SU-DHL-6 (cell line): ENCODE measurements around the gene ATP11C.

Source experiments
- H2AFZ ChIP-seq: fragments of 200-600 bp; sonication (generic); 2 replicates; pipeline ENCODE4 v1.6.1; 2014; ENCODE audit warnings: low read depth, mild to moderate bottlenecking, moderate library complexity, mixed read lengths, antibody characterized with exemption, low read length; ENCODE audit not compliant: severe bottlenecking
- H3F3A ChIP-seq: fragments of 200-600 bp; shearing (Covaris generic); 2 replicates; pipeline ENCODE4 v1.6.0; 2016; ENCODE audit warnings: antibody characterized with exemption, mild to moderate bottlenecking; ENCODE audit not compliant: insufficient read depth
- H3K27ac ChIP-seq: fragments of 200-600 bp; sonication (generic); 2 replicates; pipeline ENCODE4 v1.5.1; 2016; ENCODE audit warnings: low read depth, mild to moderate bottlenecking, low read length, moderate library complexity, mixed read lengths
- H3K27me3 ChIP-seq: fragments of 200-600 bp; sonication (generic), shearing (Covaris generic); 2 replicates; pipeline ENCODE4 v1.6.0; 2014; ENCODE audit warnings: mild to moderate bottlenecking, low read length
- H3K36me3 ChIP-seq: fragments of 200-600 bp; sonication (generic); 2 replicates; pipeline ENCODE4 v1.6.1; 2014; ENCODE audit warnings: mild to moderate bottlenecking, low read length, mixed read lengths
- H3K4me2 ChIP-seq: fragments of 300-600, 200-600 bp; shearing (Covaris generic), sonication (generic); 2 replicates; pipeline ENCODE4 v1.6.0; 2014; ENCODE audit warnings: low read length, low read depth, mild to moderate bottlenecking; ENCODE audit not compliant: poor library complexity, severe bottlenecking
- H3K4me3 ChIP-seq: fragments of 200-600 bp; sonication (generic); 2 replicates; pipeline ENCODE4 v1.5.1; 2014; ENCODE audit warnings: antibody characterized with exemption, low read length, mild to moderate bottlenecking, mixed read lengths; ENCODE audit not compliant: insufficient read depth, poor library complexity, severe bottlenecking
- H3K79me2 ChIP-seq: fragments of 200-600 bp; sonication (generic); 2 replicates; pipeline ENCODE4 v1.6.1; 2014; ENCODE audit warnings: mild to moderate bottlenecking, low read length, moderate library complexity; ENCODE audit not compliant: insufficient read depth
- H3K9ac ChIP-seq: fragments of 200-600 bp; sonication (generic); 2 replicates; pipeline ENCODE4 v1.7.0; 2014; ENCODE audit warnings: mild to moderate bottlenecking, low read length
- H3K9me2 ChIP-seq: fragments of 200-600 bp; sonication (generic); replicated peaks from 2 replicates; pipeline ENCODE4 v1.6.1; 2014; ENCODE audit warnings: low read length; ENCODE audit not compliant: insufficient read depth
- H3K9me3 ChIP-seq: fragments of 200-600 bp; sonication (generic); 2 replicates; pipeline ENCODE4 v1.6.1; 2014; ENCODE audit warnings: low read length, mixed read lengths; ENCODE audit not compliant: insufficient read depth
- H4K20me1 ChIP-seq: fragments of 200-600 bp; sonication (generic); 2 replicates; pipeline ENCODE4 v1.6.1; 2014; ENCODE audit warnings: low read depth, mild to moderate bottlenecking, antibody characterized with exemption, low read length, moderate library complexity, mixed read lengths
- EZH2phosphoT487 ChIP-seq: fragments of 200-600 bp; sonication (generic), shearing (Covaris generic); conservative IDR thresholded peaks from 2 replicates; pipeline ENCODE4 v1.6.1; 2018; ENCODE audit warnings: mild to moderate bottlenecking, antibody characterized with exemption, low read length, moderate library complexity, mixed read lengths
- TF ChIP-seq, protein P1 (sequence below): fragments of 200-600 bp; sonication (generic); IDR thresholded peaks from one replicate; pipeline ENCODE4 v1.5.1; 2017; ENCODE audit warnings: antibody characterized with exemption, mild to moderate bottlenecking, low read length, moderate library complexity; ENCODE audit not compliant: insufficient read depth, poor library complexity, severe bottlenecking

Gene ATP11C

GRCh38 chrX:139762400-139763183 lies 170.3 kb downstream of the ATP11C start:
- TF ChIP-seq, protein P1, sequence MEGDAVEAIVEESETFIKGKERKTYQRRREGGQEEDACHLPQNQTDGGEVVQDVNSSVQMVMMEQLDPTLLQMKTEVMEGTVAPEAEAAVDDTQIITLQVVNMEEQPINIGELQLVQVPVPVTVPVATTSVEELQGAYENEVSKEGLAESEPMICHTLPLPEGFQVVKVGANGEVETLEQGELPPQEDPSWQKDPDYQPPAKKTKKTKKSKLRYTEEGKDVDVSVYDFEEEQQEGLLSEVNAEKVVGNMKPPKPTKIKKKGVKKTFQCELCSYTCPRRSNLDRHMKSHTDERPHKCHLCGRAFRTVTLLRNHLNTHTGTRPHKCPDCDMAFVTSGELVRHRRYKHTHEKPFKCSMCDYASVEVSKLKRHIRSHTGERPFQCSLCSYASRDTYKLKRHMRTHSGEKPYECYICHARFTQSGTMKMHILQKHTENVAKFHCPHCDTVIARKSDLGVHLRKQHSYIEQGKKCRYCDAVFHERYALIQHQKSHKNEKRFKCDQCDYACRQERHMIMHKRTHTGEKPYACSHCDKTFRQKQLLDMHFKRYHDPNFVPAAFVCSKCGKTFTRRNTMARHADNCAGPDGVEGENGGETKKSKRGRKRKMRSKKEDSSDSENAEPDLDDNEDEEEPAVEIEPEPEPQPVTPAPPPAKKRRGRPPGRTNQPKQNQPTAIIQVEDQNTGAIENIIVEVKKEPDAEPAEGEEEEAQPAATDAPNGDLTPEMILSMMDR, result no peak
- no peak for TF ChIP-seq EZH2phosphoT487
- H3F3A ChIP-seq, result no peaks in the 10 kb centered on the region
- no peaks in the 10 kb centered on the region for H4K20me1 ChIP-seq
- H3K36me3 ChIP-seq, result no peaks in the 10 kb centered on the region
- no peak overlapping the region for H2AFZ ChIP-seq
- no peak overlapping the region for H3K9ac ChIP-seq
- H3K9me3 ChIP-seq, result no peaks in the 10 kb centered on the region
- H3K4me3 ChIP-seq, result no peak overlapping the region
- H3K9me2 ChIP-seq, result no peaks in the 10 kb centered on the region
- no peaks in the 10 kb centered on the region for H3K79me2 ChIP-seq
- no peak overlapping the region for H3K4me2 ChIP-seq
- no peaks in the 10 kb centered on the region for H3K27me3 ChIP-seq
- no peak overlapping the region for H3K27ac ChIP-seq

DNA sequence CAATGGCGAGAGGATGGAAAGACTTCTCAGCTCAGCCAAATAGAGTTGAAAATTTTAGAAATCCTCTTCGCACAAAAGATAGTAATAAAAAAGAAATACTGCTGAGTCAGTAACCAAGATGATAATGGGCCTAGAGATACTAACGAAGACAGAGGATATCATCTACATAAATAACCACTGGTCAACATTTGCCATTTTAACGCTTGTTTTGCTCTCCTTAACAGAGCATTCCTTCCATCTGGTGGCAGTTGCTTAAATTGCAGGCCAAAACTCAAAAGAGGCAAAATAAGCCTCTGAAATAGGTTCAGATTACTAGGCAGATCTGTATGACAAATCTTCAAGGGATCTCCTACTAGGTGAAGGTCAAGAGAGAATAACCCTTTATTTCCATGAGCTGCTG lies 173.2 kb downstream of the ATP11C start:
- H3K27ac ChIP-seq, result no peak overlapping the region
- no peaks in the 10 kb centered on the region for H3K36me3 ChIP-seq

GRCh38 chrX:139758809-139759208 lies 174.0 kb downstream of the ATP11C start:
- H3K4me3 ChIP-seq, result no peak overlapping the region
- no peaks in the 10 kb centered on the region for H3K9me2 ChIP-seq
- no peak for TF ChIP-seq EZH2phosphoT487
- TF ChIP-seq, protein P1, result no peak
- no peaks in the 10 kb centered on the region for H3K79me2 ChIP-seq
- H3K27ac ChIP-seq, result no peak overlapping the region
- H3F3A ChIP-seq, result no peaks in the 10 kb centered on the region
- H3K4me2 ChIP-seq, result no peak overlapping the region
- H2AFZ ChIP-seq, result no peak overlapping the region
- H3K9ac ChIP-seq, result no peak overlapping the region
- no peaks in the 10 kb centered on the region for H3K36me3 ChIP-seq
- H3K27me3 ChIP-seq, result no peaks in the 10 kb centered on the region
- H3K9me3 ChIP-seq, result no peaks in the 10 kb centered on the region
- H4K20me1 ChIP-seq, result no peaks in the 10 kb centered on the region

More for the DNA sequence above, 173.2 kb downstream of the ATP11C start:
- H3K4me2 ChIP-seq, result no peak overlapping the region
- no peaks in the 10 kb centered on the region for H3K79me2 ChIP-seq
- H3K9me2 ChIP-seq, result no peaks in the 10 kb centered on the region
- H3K4me3 ChIP-seq, result no peak overlapping the region
- H3F3A ChIP-seq, result no peaks in the 10 kb centered on the region
- TF ChIP-seq, protein P1, result no peak
- TF ChIP-seq EZH2phosphoT487, result no peak
- H2AFZ ChIP-seq, result no peak overlapping the region
- H3K9me3 ChIP-seq, result no peaks in the 10 kb centered on the region
- no peaks in the 10 kb centered on the region for H3K27me3 ChIP-seq
- H4K20me1 ChIP-seq, result no peaks in the 10 kb centered on the region
- H3K9ac ChIP-seq, result no peak overlapping the region
